ENCODE results near the gene ETV7.

- TF ChIP-seq, protein P1, sequence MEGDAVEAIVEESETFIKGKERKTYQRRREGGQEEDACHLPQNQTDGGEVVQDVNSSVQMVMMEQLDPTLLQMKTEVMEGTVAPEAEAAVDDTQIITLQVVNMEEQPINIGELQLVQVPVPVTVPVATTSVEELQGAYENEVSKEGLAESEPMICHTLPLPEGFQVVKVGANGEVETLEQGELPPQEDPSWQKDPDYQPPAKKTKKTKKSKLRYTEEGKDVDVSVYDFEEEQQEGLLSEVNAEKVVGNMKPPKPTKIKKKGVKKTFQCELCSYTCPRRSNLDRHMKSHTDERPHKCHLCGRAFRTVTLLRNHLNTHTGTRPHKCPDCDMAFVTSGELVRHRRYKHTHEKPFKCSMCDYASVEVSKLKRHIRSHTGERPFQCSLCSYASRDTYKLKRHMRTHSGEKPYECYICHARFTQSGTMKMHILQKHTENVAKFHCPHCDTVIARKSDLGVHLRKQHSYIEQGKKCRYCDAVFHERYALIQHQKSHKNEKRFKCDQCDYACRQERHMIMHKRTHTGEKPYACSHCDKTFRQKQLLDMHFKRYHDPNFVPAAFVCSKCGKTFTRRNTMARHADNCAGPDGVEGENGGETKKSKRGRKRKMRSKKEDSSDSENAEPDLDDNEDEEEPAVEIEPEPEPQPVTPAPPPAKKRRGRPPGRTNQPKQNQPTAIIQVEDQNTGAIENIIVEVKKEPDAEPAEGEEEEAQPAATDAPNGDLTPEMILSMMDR (IDR thresholded peaks at IDR 0.05): no peak
- TF ChIP-seq POLR2A (IDR thresholded peaks at IDR 0.05): no peak
These were observed 53.3 kb downstream of the ETV7 start for GRCh38 chr6:36333931-36334725.
